Measurements from ENCODE around the gene ZNF804A.

The ZNF804A gene

DNA sequence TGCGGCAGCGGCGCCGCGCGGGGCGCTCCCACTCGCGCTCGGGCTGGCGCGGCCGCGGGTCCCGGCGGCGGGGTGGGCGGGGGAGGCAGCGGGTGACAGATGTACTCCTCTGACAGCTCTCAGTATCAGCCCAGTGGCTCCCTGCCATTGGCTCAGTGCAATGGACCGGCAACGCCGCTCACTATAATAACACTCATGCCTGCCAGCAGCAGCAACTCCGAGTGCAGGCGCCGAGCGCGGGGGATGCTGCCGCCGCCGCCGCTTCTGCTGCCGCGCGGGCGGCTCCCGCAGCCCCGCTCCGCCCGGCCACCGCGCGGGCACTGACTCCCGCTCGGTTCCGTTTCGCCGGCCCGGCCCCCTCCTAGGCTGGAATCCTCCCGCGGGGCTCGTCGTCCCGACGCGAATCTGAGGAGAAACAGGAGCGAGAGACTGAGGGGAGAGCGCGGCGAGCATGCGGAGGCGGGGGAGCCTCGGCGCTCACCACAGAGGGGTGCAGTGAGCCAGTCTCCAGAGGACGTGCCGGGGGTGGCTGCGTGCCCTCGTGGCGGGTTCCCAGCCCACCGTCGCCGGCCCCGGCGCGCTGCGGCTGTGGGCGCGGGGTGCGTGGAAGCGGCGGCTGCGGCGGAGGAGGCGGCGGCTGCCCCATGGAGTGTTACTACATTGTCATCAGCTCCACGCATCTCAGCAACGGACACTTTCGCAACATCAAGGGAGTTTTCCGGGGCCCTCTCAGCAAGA lies at the start of gene ZNF804A:
Gene ZNF804A (plus strand): TSS at position 214 of the 738 bp plus-strand sequence. CDS start 431 bp downstream, at position 645.
- peak; percentile 46 for DNase-seq (ENCODE audit: low read depth)

DNA sequence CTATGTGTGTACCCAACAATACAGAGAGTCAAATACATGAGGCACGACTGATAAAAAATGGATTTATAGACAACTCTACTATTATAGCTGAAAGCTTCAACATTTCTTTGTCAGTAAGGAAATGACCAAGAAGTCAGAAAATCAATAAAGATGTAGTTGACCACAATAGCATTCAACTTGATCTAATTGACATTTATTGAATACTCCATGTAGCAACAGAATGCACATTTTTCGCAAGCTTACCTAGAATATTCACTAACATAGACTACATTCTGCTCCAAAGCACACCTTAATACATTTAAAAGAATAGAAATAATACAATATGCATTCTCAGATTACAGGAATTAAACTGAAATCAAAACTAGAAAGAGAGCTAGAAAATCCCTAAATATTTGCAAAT lies 49.2 kb upstream of the ZNF804A start:
- no peak for DNase-seq (ENCODE audit: low read depth)

DNA sequence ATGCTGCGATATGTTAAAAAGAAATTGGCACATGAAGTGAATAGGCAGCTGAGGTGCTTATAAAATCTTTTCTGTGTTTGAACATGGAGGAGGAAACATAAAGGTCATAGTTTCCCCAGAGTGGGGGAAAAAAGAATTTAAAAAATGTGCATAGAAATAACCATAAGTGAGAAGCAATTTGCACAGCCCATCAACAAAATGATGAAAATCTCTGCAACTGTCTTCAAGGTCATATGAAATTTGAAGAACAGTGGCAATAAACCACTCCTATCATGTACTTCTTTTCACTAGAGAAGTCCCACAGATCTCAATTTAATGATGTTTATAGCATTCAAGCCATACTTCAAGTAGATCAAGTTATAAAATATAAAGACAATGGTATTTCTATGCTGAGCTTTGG lies 46.7 kb upstream of the ZNF804A start:
- no peak for DNase-seq (ENCODE audit: low read depth)

DNA sequence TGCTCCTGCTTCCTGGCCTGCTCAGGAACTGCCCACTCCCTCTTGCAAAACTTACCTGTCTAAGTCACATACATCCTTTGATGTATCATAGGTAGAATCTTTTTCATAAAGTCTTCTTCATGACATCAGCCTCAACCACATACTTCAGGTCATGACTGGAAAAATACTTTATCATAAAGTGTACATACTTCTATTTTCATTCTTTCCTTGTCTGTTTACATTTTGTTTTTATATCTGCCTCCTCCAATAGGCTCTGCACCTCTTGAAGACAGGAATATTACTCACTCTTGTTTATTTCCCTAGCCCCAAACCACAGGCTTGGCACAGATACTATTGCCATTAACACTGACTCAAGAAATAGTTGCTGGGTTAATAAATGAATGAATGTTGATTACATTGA lies 43.6 kb upstream of the ZNF804A start:
- peak; percentile 1 for DNase-seq (ENCODE audit: low read depth)

DNA sequence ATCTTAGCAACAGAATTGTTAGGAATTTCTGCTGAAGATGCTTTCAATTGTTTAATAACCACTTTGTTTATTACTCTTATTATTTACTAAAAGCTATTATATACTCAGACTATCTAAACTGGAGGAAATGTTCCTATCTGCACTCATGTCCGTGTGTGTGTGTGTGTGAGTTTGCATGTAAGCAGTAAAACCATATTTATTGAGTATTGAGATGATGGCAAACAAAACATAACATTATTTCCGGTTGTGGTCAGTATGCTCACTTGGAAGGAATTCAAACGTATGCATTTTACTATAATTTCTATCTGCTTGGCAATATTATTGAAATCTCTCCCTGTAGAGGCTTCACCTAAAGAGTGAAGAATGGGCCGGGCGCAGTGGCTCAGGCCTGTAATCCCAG lies 43.0 kb upstream of the ZNF804A start:
- DNase-seq (ENCODE audit: low read depth) = no peak

DNA sequence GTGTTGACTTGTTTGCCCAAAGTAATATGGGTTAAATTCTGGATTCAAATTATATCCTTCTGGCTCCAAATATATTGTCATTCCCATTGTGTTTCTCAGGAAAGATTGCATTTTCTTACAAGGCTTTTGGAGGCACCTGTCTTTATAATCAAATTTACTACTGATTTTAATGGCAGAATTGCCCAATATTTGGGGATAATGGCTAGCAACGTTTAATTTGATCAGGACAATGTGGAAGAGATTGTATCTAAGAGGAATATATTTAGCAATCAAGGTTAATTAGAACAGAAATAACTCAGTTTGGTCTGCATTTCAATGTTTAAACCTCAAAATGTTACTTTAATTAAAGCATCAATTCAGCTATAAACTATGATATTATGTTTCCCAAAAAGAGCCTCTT lies 41.7 kb upstream of the ZNF804A start:
- no peak for DNase-seq (ENCODE audit: low read depth)

DNA sequence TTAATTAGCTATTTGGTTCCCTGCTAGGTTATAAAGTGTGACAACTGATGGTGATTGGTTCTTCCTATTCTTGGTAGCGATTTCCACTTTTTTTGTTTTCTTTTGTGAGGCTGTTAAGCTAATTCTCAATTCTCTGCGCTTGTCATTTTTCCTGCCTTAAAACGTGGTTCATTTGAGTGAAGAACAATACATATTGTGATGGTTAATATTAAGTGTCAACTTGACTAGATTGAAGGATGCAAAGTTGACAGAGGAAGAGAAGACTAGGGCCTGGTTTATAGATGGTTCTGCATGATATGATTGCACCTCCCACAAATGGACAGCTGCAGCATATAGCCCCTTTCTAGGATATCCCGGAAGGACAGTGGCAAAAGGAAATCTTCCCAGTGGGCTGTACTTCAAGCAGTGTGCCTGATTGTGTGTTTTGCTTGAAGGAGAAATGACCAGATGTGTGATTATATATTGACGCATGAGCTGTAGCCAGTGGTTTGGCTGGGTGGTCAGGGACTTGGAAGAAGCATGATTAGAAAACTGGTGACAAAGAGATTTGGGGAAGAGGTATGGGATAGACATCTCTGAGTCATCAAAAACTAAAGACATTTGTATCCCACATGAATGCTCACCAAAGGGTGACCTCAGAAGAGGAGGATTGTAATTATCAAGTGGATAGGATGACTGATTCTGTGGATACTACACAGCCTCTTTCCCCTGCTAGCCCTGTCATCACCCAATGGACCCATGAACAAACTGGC lies 39.4 kb upstream of the ZNF804A start:
- DNase-seq (ENCODE audit: low read depth) = no peak

DNA sequence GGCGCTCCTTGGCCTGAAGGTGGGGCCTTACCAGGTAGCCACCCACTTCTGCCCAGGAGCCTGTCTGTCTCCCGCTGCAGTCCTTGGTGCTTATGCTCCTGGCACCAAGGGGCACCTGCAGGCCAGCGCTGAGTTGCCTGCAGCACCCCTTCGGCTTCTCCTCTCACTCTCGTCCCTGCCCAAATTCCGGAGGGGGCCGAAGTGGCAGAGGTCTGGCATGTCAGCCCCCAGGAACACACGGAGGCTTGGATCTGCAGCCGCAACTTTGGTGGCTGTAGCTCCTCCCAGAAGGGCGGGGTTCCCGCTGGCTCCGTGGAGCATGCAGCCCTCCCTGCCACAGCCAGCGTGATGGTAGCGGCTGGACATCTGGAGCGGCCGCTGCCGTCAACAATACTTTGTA lies 37.7 kb upstream of the ZNF804A start:
- no peak for DNase-seq (ENCODE audit: low read depth)

DNA sequence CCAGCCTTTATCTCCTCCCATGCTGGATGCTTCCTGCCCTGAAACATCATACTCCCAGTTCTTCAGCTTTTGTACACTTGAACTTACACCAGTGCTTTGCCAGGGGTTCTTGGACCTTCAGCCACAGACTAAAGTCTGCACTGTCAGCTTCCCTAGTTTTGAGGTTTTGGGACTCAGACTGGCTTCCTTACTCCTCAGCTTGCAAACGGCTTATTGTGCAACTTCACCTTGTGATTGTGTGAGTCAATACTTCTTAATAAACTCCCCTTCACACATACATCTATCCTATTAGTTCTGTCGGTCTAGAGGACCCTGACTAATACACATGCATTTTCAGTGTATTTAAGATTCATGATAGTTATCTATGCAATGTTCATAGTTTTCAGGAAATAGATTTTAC lies 35.8 kb upstream of the ZNF804A start:
- no peak for DNase-seq (ENCODE audit: low read depth)

DNA sequence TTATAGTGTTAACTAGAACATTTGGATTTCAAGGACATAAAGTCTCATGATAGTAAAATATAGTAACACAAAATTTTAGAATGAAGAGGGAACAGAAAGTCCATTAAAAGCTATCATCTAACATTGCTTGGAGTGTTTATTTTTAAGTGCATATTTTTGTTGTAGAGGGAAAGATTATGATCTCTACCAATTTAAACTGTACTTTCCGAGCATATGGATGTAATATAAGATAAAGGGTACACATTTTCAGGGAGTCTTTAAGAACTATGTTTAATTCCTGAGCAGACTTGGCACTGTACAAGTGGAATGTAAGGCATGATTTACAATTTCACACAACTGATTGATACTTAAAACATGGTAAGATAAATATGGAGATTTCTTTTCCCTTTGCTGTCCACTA lies 34.2 kb upstream of the ZNF804A start:
- DNase-seq (ENCODE audit: low read depth) = no peak

DNA sequence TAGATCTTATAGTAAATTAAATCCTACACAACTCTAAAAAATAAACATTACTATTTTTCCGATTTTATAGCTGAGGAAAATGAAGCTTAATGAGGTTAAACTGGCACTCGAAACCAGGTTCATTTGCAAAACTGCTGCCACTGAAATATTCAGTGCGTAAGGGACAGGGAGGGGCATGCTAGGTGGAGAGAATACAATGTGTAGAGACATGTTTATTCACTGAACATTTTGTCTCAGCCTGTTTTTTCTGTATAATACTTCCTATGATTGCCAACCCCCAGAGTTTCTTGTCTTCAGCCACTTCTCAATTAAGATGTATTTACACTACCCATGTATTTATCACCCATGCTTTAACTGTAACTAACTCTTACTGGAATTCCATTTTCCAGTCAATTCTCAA lies 31.6 kb upstream of the ZNF804A start:
- DNase-seq (ENCODE audit: low read depth) = no peak

DNA sequence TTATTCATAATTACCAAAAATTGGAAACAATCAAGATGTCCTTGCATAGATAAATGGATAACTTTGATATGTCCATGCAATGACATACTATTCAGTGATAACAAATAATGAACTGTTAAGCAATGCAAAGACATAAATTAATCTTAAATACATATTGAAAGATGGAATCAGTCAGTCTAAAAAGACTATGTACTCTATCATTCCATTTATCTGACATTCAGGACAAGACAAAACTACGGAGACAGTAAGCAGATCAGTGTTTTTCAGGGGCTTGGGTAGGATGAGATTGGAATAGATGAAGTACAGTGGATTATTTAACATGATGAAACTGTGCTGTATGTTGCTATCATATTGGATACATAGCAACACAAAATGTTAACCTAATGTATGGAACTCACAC lies 21.3 kb upstream of the ZNF804A start:
- DNase-seq (ENCODE audit: low read depth) = no peak

DNA sequence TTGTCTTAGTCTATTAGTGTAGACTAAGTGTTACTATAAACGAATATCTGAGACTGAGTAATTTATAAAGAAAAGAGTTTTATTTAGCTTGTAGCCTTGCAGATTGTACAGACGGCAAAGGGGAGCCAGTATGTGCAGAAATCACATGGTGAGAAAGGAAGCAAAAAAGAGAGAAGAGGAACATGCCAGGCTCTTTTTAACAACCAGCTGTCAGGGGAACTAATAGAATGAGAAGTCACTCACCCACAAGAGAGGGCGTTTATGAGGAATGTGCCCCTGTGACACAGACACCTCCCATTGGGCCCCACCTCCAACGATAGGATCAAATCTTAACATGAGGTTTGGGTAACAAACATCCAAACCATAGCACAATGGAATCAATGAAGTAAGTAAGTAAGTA lies 20.6 kb upstream of the ZNF804A start:
- DNase-seq (ENCODE audit: low read depth) = no peak

DNA sequence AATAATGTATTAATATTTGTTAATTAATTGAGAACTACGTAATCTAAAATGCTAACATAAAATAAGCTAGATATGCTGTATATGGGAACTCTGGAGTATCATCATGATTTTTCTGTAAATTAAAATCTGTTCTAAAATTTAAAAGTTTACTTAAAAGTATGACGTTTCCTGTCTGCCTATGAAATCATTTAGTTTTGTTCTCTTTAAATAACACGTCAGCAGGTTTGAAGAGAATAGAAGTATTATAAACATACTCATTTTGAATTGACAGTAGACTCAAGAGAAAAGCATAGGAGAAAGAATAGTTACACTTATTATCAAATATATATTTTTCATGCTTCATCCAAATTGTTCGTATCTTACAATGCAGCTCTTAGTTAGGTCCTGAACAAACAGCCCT lies 19.1 kb upstream of the ZNF804A start:
- DNase-seq (ENCODE audit: low read depth) = no peak

DNA sequence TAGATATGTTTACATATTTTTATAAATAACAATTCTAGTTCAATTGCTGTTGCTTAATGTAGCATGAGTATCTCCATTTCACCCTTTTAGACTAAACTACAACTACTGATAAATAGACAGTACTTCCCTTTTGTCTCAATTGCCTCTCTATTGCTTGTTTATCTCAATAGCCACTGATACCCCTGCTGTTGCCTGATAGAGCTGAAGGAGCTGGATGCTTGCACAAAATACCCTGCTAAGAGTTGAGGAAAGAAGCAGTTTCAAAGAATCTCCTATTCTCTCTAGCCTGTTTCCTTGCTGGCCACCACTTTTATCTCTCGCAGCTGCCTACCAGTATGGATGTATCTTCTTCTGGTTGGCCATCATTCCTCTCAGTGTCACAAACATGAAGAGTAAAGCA lies 16.9 kb upstream of the ZNF804A start:
- no peak for DNase-seq (ENCODE audit: low read depth)

DNA sequence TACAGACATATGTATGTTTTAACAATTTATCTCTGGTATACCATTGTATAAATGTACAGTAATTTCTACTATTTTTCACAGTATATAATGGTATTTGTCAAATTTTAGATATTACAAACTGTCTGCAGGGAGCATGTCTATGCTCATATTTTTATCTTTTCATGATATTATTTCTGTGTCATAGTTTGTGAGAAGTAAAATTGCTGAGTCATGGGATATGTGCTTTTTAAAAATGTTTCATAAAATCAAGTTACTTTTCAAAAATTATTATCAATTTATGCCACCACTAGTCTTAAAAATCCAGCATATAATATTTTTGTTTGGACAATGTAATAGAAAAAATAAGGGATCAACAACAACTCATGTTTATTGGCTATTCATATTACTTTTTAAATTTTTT lies 9.1 kb upstream of the ZNF804A start:
- DNase-seq (ENCODE audit: low read depth) = no peak

DNA sequence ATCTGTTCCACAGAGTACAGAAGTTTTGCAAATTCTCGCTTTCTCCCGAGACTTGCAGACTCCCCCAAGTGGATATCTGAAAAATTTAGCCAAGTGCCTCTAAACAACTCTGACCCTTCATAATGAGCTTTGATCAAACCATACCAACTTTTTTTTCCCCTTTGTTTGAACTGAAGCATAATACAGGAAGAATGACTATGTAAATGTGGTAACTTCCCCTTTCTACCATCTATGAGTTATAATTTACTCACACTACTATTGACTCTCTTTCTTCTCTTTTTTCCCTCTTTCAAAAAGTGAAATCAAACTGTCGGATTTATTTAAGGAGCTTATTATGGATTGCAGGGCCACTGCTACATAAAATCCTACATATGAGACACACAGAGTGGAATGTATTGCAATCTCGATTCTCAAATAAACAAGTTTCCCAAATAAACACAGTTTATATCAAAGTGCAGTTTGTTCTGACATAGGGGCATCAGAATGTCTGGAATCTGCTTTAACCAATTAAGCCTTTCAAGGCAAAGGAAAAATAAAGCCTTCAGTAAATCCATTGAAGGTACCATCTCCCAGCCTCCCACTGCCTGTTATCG lies 1.4 kb upstream of the ZNF804A start:
- DNase-seq (ENCODE audit: low read depth) = peak; percentile 65

DNA sequence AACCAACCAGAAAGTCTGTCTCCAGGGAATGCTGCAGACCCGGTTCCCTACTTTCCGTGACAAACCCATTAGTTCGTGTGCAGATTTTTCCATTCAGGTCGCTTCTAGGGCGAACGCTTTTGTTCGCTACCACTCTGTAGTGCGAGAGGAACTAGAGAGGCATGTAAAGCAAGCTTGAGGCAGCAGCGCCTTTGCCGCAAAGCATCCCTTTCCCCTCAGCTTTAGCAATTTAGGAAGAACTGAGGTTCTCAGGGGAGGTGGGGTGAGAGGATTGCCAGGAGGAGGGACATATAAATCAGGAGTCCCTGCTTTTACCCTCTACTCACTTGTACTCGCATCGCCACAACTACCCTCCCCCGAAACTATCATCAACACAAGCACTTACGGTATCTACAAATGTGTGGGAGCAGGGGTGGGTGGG lies 748 bp upstream of the ZNF804A start:
- peak; percentile 32 for DNase-seq (ENCODE audit: low read depth)

DNA sequence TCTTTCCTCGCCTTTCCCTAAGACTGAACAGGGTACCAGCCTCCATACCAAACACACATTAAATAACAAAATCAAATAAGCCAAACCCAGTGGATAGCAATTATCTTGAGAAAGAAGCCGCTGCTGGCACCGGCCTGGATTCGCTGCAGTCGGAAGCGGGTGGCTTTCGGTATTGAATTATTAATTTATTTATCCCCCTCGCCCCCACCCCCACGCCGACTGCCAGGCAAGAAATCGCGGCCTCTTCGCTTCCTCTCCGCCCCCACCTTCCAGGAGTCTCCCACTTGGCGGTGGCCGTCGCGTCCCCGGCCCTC lies 370 bp upstream of the ZNF804A start:
- no peak for DNase-seq (ENCODE audit: low read depth)

DNA sequence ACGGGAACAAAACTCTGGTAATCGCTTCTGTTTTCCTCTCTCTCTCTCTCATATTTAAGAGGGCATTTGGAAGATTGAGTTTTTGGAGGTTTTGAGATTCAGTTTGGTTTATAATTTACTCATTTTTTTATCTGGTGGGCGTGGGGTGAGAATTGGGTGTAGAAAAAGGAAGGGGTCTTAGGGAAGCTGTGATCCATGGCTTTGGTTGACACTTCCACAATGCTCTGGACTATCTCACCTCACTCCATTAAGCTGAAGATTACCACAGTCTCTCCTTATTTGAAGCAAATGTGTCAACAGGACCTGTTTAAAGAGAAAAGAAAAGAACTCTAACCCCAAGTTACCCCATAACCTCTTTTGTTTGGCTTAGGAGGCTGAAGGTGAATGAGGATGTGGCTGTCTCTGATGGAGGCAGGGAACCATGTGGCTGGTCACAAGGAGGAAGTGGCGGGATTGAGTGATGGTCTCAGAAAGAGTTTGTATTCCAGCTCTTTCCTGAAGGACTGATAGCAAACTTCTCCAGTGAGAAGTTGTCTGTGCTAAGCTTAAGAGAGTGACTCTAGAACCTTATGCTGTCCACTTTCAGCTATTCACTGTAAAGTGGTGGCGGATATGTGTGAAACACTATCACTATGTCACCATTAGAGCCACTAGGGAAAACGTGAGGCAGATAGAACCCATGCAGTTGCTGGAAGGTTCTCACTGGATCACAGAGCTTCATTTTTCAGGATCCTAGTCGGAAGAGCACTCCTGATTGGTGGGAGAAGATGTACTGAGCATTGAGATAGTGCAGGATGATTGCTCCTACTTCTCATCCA lies 934 bp downstream of the ZNF804A start:
- no peak for DNase-seq (ENCODE audit: low read depth)

DNA sequence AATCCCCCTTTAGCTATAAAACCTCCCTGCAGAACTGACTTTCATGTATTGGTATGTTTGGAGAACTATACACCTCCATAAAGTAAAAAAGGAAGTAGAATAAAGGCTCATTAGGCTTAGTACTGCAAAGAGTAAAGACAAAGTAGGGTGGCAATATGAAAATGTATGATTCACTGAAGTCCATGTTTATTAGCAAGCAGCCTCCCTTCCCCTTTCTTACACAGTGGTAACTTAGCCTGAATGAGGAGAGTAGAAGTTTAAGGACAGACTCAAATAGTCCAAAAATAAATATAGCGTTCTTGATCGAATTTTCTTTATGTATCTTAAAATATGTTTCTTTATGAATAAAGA lies 1.5 kb downstream of the ZNF804A start:
- no peak for DNase-seq (ENCODE audit: low read depth)

DNA sequence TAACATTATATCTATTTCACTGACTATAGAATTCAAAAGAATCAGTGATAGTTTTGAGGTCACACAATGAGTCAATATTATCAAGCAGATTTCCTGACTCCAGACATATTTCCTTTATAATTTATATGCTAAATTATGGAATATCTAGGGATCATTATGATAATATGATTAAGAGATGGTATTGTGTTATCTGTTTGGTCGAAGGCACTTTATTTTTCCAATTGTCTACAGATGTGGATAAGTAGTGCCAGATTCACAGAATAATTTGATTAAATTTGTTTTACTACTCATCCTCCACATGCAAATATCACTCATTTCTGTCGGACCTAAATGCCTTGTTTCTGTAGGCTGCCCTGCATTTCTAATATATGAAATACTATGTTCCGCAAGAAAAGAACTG lies 4.4 kb downstream of the ZNF804A start:
- DNase-seq (ENCODE audit: low read depth) = no peak

DNA sequence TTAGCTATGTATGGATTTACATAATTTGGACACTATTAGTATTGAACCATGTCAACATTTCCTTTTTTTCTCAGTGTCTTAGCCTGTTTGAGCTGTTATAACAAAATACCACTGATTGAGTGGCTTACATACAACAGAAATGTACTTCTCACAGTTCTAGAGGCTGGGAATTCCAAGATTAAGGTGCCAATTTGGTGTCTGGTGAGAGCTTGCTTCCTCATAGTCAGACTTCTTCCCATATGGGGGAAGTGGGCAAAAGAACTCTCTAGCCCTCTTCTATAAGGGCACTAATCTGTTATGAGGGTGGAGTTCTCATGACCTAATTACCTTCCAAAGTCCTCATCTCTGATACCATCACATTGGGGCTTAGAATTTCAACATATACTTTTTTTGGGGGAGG lies 12.6 kb downstream of the ZNF804A start:
- DNase-seq (ENCODE audit: low read depth) = no peak

Data from EH (cell line).